HG03039 (cell line): ENCODE data around the gene CALN1.

Source experiments
- ATAC-seq: cut with Tn5 transposase; IDR thresholded peaks from one replicate; pipeline ENCODE4 v1.9.1; 2021; ENCODE audit warnings: mild to moderate bottlenecking, moderate library complexity; ENCODE audit not compliant: unreplicated experiment

CALN1 gene

GRCh38 chr7:72326811-72327210, 85.3 kb downstream of the CALN1 start:
- ATAC-seq: no peak

- no peak for ATAC-seq
Observed at GRCh38 chr7:72326365-72326764, 85.8 kb downstream of the CALN1 start.

- ATAC-seq: no peak
Observed at GRCh38 chr7:72325561-72325960, 86.6 kb downstream of the CALN1 start.

GRCh38 chr7:72321637-72322036, 90.5 kb downstream of the CALN1 start:
- ATAC-seq: no peak

- ATAC-seq: no peak
Observed at GRCh38 chr7:72321081-72321480, 91.1 kb downstream of the CALN1 start.

- no peak for ATAC-seq
Observed at GRCh38 chr7:72317341-72317740, 94.8 kb downstream of the CALN1 start.

GRCh38 chr7:72316148-72316547, 96.0 kb downstream of the CALN1 start:
- ATAC-seq: no peak

GRCh38 chr7:72313906-72314305, 98.2 kb downstream of the CALN1 start:
- ATAC-seq: no peak

GRCh38 chr7:72310301-72310700, 101.8 kb downstream of the CALN1 start:
- ATAC-seq: no peak

- ATAC-seq: no peak
Observed at GRCh38 chr7:72309476-72309875, 102.7 kb downstream of the CALN1 start.

- no peak for ATAC-seq
Observed at GRCh38 chr7:72308986-72309385, 103.2 kb downstream of the CALN1 start.

GRCh38 chr7:72307566-72307965, 104.6 kb downstream of the CALN1 start:
- ATAC-seq: no peak

GRCh38 chr7:72298912-72299311, 113.2 kb downstream of the CALN1 start:
- no peak for ATAC-seq

GRCh38 chr7:72298091-72298490, 114.0 kb downstream of the CALN1 start:
- no peak for ATAC-seq

- ATAC-seq: no peak
Observed at GRCh38 chr7:72297636-72298035, 114.5 kb downstream of the CALN1 start.

- ATAC-seq: no peak
Observed at GRCh38 chr7:72292794-72293193, 119.3 kb downstream of the CALN1 start.

- ATAC-seq: no peak
Observed at GRCh38 chr7:72292118-72292517, 120.0 kb downstream of the CALN1 start.

GRCh38 chr7:72286519-72286918, 125.6 kb downstream of the CALN1 start:
- ATAC-seq: no peak

- no peak for ATAC-seq
Observed at GRCh38 chr7:72283309-72283708, 128.8 kb downstream of the CALN1 start.

GRCh38 chr7:72281308-72281707, 130.8 kb downstream of the CALN1 start:
- ATAC-seq: no peak

GRCh38 chr7:72279203-72279602, 132.9 kb downstream of the CALN1 start:
- no peak for ATAC-seq

GRCh38 chr7:72278550-72278949, 133.6 kb downstream of the CALN1 start:
- ATAC-seq: no peak

- ATAC-seq: no peak
Observed at GRCh38 chr7:72275382-72276070, 136.6 kb downstream of the CALN1 start.
